HG03571 (cell line): ENCODE results near the gene SAT1.

Source experiments
- ATAC-seq: cut with Tn5 transposase; IDR thresholded peaks from one replicate; pipeline ENCODE4 v1.9.1; 2021; ENCODE audit not compliant: unreplicated experiment

Gene SAT1

DNA sequence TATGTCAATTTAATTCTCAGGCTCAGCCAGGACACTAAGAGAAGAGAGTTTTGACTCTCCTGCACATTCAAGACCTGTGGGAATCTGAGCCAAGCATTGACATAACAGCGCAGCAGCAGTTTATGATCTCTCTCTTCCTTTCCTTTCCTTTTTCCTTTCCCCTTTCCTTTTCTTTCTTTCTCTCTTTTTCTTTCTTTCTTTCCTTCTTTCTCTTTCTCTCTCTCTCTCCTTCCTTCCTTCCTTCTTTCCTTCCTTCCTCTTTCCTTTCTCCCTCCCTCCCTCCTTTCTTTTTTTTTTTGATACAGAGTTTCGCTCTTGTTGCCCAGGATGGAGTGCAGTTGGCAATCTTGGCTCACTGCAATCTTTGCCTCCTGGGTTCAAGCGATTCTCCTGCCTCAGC is 21.6 kb downstream of the SAT1 start:
- ATAC-seq: no peak

GRCh38 chrX:23805389-23805788 is 22.4 kb downstream of the SAT1 start:
- ATAC-seq: no peak

GRCh38 chrX:23810279-23810678 is 27.3 kb downstream of the SAT1 start:
- no peak for ATAC-seq

DNA sequence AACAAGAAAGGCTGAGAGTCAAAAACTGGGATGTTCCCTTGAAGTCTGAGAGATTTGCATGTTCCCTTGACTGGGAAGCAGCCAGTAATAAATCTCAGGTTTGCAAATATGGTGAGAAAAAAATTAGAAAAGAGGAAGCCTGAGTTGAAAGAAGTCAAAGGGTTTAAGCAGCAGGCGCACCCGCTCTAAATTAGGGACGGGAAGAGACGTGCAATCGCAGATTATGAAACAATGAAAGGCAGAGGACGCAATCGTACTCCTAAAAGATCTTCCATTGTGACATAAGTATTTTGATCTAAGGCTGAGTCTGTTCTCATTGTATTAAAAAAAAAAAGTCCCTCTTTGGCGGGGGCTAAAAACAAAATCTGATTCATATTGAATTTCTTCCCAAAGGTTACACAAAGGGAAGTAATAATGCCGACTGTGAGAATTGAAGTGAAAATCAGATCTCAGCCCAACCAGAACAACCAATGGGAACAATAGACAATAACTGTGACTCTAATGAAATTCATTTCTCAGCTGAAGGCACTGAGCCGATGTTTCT is 28.2 kb downstream of the SAT1 start:
- ATAC-seq: no peak

DNA sequence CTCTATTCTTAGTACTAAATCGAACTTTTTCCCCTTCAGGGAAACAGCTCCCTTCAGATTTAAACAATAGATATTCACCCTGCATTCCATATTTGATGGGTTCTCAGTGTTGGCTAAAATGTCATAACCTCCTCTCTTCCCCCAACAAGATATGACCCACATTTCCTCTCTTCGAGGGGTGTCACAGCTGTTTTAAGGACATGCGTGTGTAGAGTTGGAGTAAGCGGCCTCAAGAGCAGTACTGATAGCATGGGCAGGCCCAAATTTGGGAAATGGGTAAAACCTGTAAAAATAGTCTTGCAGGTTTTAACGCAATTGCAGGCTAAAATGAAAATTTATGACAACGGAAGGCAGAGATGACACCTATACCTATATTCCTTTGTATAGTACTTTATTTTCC is 28.7 kb downstream of the SAT1 start:
- ATAC-seq: no peak

GRCh38 chrX:23813808-23814207 is 30.8 kb downstream of the SAT1 start:
- no peak for ATAC-seq

GRCh38 chrX:23815376-23815775 is 32.4 kb downstream of the SAT1 start:
- no peak for ATAC-seq

DNA sequence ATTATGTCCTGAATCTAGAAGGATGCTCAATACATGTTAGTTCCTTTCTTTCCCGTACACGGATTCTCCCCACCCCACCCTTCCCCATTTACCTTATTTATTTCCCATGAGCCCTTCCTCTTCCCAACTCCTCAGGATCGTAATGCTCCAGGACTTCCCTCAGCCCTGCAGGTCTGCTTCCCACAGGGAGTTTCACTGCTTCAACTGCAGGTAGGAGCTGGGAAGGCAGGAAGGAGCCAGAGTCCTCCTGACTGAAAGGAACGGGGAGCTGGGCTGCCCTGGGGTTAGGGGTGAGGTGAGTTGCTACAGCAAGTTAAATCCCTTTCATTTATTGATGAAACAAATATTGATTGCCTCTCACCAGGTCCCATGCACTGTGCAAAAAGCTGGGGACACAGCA is 33.2 kb downstream of the SAT1 start:
- no peak for ATAC-seq

DNA sequence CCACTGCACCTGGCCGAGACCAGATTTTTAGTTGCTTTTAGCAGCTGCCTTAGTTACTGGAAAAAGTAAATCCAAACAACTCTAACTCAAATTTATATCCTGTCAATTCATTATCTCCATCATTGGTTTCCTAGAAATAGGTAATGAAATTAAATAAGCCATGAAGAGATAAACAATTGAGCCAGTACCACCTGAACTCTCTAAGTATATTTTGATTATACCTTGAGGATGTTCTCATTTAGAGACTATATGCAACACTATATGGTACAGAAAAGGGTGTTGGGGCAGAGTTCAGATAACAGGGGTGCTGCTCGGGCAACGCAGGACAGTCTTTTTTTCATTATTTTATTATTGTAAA is 35.0 kb downstream of the SAT1 start:
- ATAC-seq: no peak

- ATAC-seq: no peak
These were observed 36.6 kb downstream of the SAT1 start for GRCh38 chrX:23819385-23820234.

GRCh38 chrX:23820235-23820782 is 37.3 kb downstream of the SAT1 start:
- no peak for ATAC-seq

DNA sequence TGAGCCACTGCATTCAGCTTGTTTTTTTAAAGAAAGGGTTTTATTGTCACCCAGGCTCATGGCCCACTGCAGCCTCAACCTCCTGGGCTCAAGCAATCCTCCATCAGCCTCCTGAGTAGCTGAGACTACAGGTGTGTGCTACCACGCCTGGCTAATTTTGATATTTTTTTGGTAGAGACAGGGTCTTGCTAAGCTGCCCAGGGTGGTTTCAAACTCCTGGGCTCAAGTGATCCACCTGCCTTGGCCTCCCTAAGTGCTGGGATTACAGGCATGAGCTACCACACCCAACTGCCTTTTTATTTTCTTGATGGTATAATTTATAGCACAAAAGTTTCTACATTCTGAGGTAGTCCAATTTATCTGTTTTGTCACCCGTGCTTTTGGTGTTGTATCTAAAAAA is 38.9 kb downstream of the SAT1 start:
- ATAC-seq: no peak

- ATAC-seq: no peak
These were observed 39.4 kb downstream of the SAT1 start for GRCh38 chrX:23822397-23822796.

DNA sequence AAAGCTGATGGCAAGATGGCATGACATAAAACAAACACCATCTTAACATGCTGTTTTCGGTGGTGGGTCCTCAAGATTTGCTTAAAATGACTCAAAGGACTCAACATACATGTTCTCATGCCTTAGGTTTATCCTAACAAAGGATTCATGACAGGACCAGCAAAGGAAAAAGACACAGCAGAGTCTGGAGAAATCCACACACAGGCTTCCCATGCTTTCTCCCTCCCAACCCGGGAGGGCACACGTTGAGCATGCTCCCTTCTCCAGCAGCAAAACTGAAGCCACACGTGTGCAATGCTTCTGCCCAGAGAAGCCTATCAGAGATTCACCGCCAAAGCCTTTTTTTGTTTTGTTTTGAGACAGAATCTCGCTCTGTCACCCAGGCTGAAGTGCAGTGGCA is 39.9 kb downstream of the SAT1 start:
- ATAC-seq: no peak

- ATAC-seq: no peak
These were observed 42.7 kb downstream of the SAT1 start for GRCh38 chrX:23825675-23826074.

DNA sequence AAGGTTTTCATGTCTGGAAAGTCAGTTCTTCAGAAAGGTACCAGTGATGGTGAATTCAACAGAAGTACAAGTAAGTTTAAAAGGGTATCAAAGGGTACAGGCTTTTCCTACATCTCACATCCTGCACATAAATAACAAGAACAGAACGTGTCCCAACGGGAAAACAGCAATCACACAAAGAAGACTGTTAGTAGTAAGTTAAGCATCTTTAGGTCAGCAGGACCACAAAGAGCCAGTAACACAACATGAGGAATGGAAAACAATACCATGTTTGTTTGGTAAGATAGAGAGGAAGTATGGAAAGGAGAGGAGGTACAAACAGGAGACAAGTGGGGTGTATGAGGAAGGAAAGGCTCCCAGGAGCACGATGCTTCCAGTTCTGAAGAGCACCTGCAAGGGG is 43.2 kb downstream of the SAT1 start:
- ATAC-seq: no peak

GRCh38 chrX:23826653-23827052 is 43.7 kb downstream of the SAT1 start:
- ATAC-seq: no peak

DNA sequence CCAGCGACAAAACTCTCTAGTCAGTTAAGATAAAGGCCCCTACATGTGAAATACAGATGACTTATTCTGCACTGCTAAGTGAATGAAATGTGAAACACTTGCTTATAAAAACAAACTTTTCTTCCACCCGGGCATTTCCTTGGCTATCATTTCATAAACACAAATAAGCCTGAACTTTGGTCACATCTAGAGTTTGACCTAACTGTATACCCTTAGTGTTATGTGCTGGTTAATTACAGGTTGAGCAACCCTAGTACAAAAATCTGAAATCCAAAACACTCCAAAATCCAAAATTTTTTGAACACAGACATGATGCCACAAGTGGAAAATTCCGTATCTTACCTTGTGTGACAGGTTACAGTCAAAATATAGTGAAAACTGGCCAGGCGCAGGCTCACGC is 45.9 kb downstream of the SAT1 start:
- no peak for ATAC-seq

DNA sequence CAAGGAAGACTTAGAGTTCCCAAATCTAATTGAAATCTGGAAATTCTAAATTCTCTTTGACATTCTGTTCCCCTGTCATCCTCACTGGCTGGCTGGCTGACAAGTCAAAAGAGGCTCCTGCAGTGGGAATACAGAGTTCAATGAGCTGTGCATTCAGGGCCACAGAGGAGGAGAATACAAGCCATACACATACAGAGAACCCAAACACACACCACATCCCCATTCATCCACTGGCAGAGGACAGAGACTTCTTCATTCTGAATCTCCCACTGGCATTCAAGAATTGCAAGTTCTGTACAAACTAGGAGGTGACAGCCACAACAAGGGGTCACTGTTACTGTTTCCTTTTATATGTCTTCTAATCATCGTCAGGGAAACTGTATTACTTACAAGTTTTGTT is 49.7 kb downstream of the SAT1 start:
- ATAC-seq: no peak
